Activated T-cell treated with anti-CD3 and anti-CD28 coated beads for 24 hours (primary cell): ENCODE results near the gene GALNT11.
"Not testable (repeated sequence)": the region's sequence is repeated elsewhere in the genome, so short reads cannot be mapped to it uniquely, and the experiment has no call there.

Experiments used
- DNase-seq: peaks from one replicate; pipeline ENCODE4 v3.0.0-alpha.2; 2020; ENCODE audit warnings: low read depth

Gene GALNT11

GRCh38 chr7:152025077-152025936, at the start of gene GALNT11:
Gene GALNT11, plus strand, starts transcription at chr7:152025674. Its CDS starts 68,554 bp downstream, at chr7:152094228.
- peak; percentile 82 for DNase-seq

DNA sequence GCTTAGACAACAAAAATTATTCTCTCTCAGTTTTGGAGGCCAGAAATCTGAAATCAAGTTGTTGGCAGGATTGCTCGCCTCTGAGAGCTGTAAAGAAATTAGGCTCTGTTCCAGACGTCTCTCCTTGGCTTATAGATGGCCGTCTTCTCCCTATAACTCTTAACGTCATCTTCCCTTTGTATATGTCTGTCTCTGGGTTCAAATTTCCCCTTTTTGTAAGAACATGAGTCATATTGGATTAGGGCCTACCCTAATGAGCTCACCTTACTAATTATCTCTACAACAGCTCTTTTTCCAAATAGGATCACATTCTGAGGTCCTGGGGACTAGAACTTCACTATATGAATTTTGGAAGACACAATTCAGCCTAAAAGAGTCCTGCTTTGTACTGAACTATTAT, 46.9 kb upstream of the GALNT11 start:
- no peak for DNase-seq

DNA sequence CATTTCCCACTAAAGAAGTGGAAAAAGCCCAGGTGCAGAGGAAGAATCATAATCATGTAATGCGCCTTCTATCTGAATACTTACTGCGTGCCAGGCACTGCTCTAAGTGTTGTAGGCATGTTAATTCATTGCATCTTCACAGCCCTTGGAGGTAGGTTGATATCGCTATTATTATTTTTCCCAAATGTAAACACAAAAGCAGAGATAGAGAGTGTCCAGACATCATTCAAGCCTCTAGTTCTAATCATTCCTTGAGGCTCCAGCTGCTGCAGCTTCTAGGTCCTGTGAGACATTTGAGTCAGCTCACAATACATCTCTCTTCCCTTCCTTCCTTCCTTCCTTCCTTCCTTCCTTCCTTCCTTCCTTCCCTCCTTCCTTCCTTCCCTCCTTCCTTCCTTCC, 44.3 kb upstream of the GALNT11 start:
- DNase-seq = no peak

DNA sequence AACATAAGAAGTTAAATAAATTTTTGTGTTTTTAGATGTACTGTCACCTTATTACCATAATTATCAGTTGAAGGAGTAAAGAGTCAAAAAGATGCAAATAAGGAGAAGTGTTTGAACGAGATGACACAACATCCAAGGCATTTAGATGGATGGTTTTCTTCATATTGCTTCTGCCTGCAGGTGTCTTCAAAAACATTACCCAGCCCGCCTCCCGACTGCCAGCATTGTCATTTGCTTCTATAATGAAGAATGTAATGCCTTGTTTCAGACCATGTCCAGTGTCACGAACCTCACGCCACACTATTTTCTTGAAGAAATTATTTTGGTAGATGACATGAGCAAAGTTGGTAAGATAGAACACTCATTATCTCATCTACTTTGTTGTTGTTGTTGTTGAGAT, 42.7 kb upstream of the GALNT11 start:
- DNase-seq = no peak

- no peak for DNase-seq
Measured at GRCh38 chr7:151984612-151985011, 40.9 kb upstream of the GALNT11 start.

DNA sequence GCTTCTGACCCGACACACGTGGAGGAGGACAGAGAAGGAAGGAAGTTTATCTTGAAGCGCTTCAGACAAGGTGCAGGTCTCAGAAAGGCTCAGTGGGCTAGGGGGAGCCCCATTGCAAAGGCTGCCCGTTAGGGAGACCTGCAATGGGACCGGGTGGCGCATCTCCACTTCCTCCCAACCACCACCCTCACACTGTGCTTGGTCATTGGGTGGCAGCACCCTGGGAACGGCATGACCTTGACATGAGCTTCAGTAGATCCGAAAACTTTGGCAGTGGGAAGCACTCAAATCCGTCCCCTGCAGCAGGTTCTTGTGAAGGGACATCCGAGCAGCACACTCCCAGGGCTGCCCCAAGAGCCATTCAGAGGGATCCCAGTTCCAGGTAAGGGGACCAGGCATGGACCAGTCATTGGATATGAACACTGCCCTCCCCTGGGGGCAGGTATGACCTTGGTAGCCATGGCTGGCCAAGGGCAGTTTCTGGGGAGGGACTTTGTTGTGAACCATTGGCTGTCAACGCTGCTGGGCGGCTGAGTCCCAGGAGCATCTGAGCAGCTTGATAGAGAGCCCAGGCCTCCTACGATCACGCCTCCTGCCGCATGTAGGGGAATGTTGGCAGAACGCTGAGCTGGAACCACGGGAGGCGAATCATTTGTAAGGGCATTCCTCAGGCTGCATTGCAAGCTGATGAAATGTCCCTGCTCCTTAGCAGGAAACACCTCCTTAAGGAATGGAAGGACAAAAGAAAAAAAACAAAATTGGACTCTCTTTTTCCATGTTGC, 37.5 kb upstream of the GALNT11 start:
- no peak for DNase-seq

GRCh38 chr7:151992375-151992774, 33.1 kb upstream of the GALNT11 start:
- peak; percentile 11 for DNase-seq

DNA sequence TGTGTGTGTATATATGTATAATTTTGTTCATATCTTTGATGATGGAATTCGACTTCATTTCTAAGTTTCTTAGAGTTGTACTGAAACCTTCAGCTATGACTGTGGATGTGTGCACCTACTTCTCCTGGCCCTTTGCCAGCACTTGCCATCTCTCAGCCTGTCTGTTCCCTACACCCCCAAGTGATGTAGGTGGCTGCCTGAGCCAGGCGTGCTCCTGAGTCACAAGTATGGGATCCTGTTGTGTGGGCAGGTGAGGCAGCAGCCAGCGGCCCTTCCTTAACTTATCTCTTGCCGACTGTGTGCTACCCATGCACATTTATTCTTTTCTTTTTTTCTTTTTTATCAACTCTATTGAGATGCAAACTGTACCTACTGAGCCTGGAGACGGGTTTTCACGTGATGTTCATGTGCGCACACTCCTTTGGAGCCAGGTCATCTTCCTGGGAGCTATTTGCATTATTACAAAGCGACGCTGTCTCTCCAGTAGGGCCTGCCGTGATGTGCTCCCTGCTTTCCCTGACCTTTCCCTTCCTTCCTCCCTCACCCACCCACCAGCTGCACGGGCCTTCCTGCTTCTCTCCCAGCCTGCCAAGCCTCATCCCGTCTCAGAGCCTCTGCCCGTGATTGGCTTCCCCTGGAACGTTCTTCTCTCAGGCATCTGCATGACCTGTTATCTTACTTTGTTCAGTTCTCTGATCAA, 31.3 kb upstream of the GALNT11 start:
- DNase-seq = peak; percentile 3

DNA sequence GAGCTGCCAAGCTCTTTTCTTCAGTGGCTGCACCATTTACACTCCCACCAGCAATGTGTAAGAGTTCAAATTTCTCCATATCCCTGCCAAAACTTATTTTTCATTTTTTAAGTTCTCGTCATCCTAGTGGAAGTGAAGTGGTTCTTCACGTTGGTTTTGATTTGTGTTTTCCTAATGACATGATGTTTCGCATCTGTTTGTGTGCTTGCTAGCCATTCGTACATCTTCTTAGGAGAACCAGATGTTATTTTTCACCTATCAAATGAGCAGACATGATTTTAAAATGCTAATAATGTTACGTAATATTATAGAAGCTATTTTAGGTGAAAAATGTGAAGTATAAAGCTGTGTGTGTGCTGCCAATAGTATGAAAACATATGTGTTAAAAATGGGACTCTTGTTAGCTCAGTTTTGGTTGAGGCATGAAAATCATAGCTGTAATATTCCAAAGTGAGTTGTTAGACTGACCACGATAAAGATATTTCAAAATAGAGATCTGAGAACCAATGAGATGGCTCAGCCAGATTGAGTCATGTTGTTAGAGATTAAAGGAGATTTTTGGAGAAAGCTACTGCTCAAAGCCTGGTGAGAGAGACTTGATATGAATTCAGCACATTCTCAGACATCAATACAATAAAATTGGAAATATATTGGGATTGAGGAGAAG, 25.9 kb upstream of the GALNT11 start:
- no peak for DNase-seq

DNA sequence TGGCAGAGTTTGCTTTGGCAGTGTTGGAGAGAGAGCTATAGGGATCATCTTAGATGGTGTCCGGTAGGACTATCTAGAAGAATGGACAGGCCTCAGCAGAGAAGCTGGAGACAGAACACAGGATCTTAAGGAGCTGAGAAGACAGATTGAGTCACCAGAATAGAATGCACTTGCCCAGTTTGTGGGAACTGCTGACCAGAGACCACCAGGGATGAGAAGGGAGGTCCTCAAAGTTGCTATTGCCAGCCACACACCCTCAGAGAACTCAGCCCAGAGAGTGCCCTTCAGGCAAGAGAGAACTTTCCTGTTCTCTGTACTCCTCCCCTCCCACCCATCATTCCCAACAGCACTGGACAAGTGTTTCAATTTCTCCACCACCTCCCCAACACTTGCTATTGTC, 25.3 kb upstream of the GALNT11 start:
- no peak for DNase-seq

GRCh38 chr7:152006336-152006735, 19.1 kb upstream of the GALNT11 start:
- no peak for DNase-seq

- DNase-seq = no peak
Measured at GRCh38 chr7:152011860-152012259, 13.6 kb upstream of the GALNT11 start.

DNA sequence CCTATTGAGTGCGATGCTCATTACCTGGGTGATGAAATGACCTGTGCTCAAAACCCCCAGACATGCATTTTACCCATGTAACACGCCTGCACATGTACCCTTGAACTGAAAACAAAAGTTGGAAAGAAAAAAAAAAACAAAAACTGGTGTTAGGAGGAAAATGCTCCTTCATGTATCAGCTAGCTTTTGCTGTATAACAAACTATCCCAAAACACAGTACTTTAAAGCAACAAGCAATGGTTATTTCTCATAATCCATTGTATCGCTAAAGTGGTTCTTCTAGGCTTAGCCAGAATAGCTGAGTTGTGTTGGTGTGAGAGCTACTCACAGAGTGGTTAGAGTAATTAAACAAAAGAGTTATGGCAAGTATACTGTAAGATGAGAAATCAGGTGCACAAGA, 12.2 kb upstream of the GALNT11 start:
- no peak for DNase-seq

GRCh38 chr7:152013974-152014373, 11.5 kb upstream of the GALNT11 start:
- DNase-seq = no peak

DNA sequence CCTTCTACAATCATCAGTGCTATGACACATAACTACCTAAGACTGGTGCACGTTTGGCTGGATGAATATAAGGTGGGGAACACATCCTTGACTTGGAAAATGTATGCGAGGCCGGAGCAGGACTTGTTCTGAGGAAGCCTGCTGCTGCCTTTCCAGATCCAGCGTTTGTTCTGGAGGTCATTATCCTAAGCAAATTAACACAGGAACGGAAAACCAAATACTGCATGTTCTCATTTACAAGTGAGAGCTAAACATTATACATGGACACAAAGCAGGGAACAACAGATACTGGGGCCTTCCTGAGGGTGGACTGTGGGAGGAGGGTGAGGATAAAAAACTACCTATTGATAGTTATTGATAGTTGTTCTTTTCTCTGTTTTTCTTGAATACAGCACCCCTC, 10.8 kb upstream of the GALNT11 start:
- DNase-seq = no peak

DNA sequence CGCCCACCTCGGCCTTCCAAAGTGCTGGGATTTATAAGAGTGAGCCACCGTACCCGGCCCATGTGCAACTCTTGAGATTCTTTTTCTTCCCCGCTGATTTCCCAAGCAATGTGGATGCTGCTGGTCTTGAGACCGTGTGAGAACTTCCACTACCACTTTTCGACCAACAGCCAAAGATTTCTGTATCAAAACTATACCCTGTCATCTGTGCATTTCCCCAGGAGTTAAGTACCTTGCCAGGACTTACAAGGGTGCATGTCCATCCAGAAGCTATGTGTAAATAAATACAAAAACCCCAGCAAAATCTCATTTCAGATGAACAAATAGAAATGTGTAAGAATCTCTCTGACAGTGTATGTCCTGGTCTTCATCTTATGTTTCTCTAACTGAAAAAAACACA, 9.9 kb upstream of the GALNT11 start:
- DNase-seq = no peak

- DNase-seq = no peak
Measured at GRCh38 chr7:152016947-152017346, 8.5 kb upstream of the GALNT11 start.

DNA sequence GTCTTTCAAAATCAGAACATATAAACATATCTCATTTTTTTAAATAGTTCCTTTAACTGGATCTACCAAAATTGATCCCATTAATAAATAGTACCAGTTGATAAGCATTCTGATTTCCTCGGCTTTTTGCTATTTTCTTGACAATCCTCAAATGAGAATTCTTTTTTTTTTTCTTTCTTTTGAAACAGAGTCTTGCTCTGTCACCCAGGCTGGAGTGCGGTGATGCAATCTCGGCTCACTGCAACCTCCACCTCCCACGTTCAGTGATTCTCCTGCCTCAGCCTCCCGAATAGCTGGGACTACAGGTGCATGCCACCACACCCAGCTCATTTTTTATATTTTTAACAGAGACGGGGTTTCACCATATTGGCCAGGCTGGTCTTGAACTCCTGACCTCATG, 7.8 kb upstream of the GALNT11 start:
- not testable (repeated sequence) for DNase-seq

DNA sequence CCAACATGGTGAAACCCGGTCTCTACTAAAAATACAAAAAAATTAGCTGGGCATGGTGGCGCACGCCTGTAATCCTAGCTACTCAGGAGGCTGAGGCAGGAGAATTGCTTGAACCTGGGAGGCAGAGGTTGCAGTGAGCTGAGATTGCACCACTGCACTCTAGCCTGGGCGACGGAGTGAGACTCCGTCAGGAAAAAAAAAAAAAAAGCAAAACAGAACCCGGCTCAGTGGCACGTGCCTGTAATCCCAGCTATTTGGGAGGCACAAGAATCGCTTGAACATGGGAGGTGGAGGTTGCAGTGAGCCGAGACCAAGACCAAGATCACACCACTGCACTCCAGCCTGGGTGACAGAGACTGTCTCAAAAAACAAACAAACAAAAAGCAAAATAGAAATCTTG, 3.7 kb upstream of the GALNT11 start:
- DNase-seq = not testable (repeated sequence)

- peak; percentile 5 for DNase-seq
Measured at GRCh38 chr7:152025937-152026890, 740 bp downstream of the GALNT11 start.
